HepG2 (cell line): ENCODE data around the gene ABHD11. TPM values are rescaled to one million over a fixed set of nuclear protein-coding genes. Genes with fewer than 3 reads are reported as not detected.

Experiments
- ATAC-seq: fragments of 200-7000 bp; cut with Tn5 transposase; 3 replicates; pipeline ENCODE4 v1.9.1; 2020; ENCODE audit warnings: mild to moderate bottlenecking, moderate library complexity
- BruUV-seq: library from RNA; stranded (reverse); fragments of 400-500 nt; replicated peaks from 2 replicates; lab custom pipeline; 2021; lab: Mats Ljungman, UMichigan
- CTCF ChIA-PET: fragments of 300-600 bp; formaldehyde crosslinking; extraction: SDS; loops from one replicate; lab custom pipeline; 2021; ENCODE audit warnings: low total read pairs, inconsistent platforms, low intra/inter-chr PET ratio; lab: Yijun Ruan, JAX
- POLR2A ChIA-PET: fragments of 350-600 bp; sonication (Branson Sonifier 250); formaldehyde crosslinking; loops from one replicate; lab custom pipeline; 2020; ENCODE audit warnings: antibody characterized with exemption, inconsistent platforms; lab: Yijun Ruan, JAX
- DNase-seq: peaks from one replicate; pipeline ENCODE4 v3.0.0-alpha.2; 2015; ENCODE audit warnings: low spot score
- FAIRE-seq: peaks from 3 replicates; lab custom pipeline; 2011; peaks lifted over from hg19 to GRCh38; lab: Jason Lieb, UNC
- H2AFZ ChIP-seq: one replicate; pipeline ENCODE4 v1.6.1; 2011; ENCODE audit warnings: low read length, inconsistent platforms
- H3K27ac ChIP-seq: fragments of 300-600 bp; 3 replicates; pipeline ENCODE4 v1.8.0; 2011; ENCODE audit warnings: mixed run types, mild to moderate bottlenecking, mixed read lengths, low read length, inconsistent platforms; ENCODE audit not compliant: insufficient read depth; ENCODE audit errors: extremely low read length
- H3K27me3 ChIP-seq, 2 experiments: fragments of 200-600 bp in 1 of 2; 2 replicates in 1 of 2; 3 replicates in 1 of 2; pipeline versions ENCODE4 v1.6.0 to v1.8.0; 2011; ENCODE audit warnings: low read length in 2 of 2, mild to moderate bottlenecking in 2 of 2, moderate library complexity in 2 of 2, inconsistent platforms in 1 of 2; ENCODE audit not compliant: insufficient read depth in 2 of 2, control insufficient read depth in 1 of 2
- H3K36me3 ChIP-seq, 2 experiments: fragments of 200-600 bp in 1 of 2; replicated peaks in 1 of 2; 2 replicates in 1 of 2; 3 replicates in 1 of 2; pipeline versions ENCODE4 v1.5.1 to v1.8.0; 2011; ENCODE audit warnings: low read length in 2 of 2, inconsistent platforms in 1 of 2; ENCODE audit not compliant: insufficient read depth in 2 of 2, control insufficient read depth in 1 of 2
- H3K4me1 ChIP-seq: 2 replicates; pipeline ENCODE4 v1.5.1; 2012; ENCODE audit warnings: low read length, inconsistent platforms; ENCODE audit not compliant: insufficient read depth
- H3K4me2 ChIP-seq: 2 replicates; pipeline ENCODE4 v1.6.0; 2011; ENCODE audit warnings: low read depth, low read length, inconsistent platforms
- H3K4me3 ChIP-seq, 3 experiments: fragments of 200-600 bp in 1 of 3; sonication (generic), shearing (Covaris generic) in 1 of 3; replicated peaks in 1 of 3; 2 replicates each; pipeline ENCODE4 v1.5.1; 2011 to 2016; ENCODE audit warnings: low read length in 3 of 3, inconsistent platforms in 2 of 3, low read depth in 2 of 3, mild to moderate bottlenecking in 2 of 3, control low read depth in 1 of 3, mixed read lengths in 1 of 3; ENCODE audit not compliant: insufficient read depth in 1 of 3
- H3K79me2 ChIP-seq: one replicate; pipeline ENCODE4 v1.6.1; 2011; ENCODE audit warnings: low read length, inconsistent platforms; ENCODE audit not compliant: insufficient read depth
- H3K9ac ChIP-seq: 2 replicates; pipeline ENCODE4 v1.6.0; 2011; ENCODE audit warnings: mild to moderate bottlenecking, low read depth, low read length, inconsistent platforms; ENCODE audit not compliant: insufficient read depth
- H3K9me3 ChIP-seq: 2 replicates; pipeline ENCODE4 v1.5.1; 2012; ENCODE audit warnings: mild to moderate bottlenecking, low read length
- H4K20me1 ChIP-seq: 2 replicates; pipeline ENCODE4 v1.6.0; 2011; ENCODE audit warnings: inconsistent platforms, mild to moderate bottlenecking, low read length, moderate library complexity; ENCODE audit not compliant: insufficient read depth
- AFF4 ChIP-seq: sonication (generic); formaldehyde crosslinking; IDR thresholded peaks from 2 replicates; pipeline ENCODE4 v1.4.0; 2020; ENCODE audit warnings: missing genetic modification reagents
- AKAP8 ChIP-seq: sonication (generic); formaldehyde crosslinking; IDR thresholded peaks from 2 replicates; pipeline ENCODE4 v1.5.1; 2020; ENCODE audit warnings: mild to moderate bottlenecking, missing genetic modification reagents
- BCL6 ChIP-seq: IDR thresholded peaks from 2 replicates; pipeline ENCODE4 v1.6.1; 2016; ENCODE audit warnings: missing genetic modification reagents, missing compliant biosample characterization
- GFI1 ChIP-seq: sonication (generic); formaldehyde crosslinking; IDR thresholded peaks from 2 replicates; pipeline ENCODE4 v1.5.0; 2020; ENCODE audit warnings: missing genetic modification reagents, mild to moderate bottlenecking, borderline replicate concordance
- IKZF4 ChIP-seq: sonication (generic); formaldehyde crosslinking; IDR thresholded peaks from 2 replicates; pipeline ENCODE4 v1.5.1; 2020; ENCODE audit warnings: borderline replicate concordance, mild to moderate bottlenecking, low read depth, missing genetic modification reagents; ENCODE audit errors: not compliant biosample characterization
- MAFF ChIP-seq: IDR thresholded peaks from 2 replicates; pipeline ENCODE4 v1.6.1; 2011; ENCODE audit warnings: low read depth, low read length, improper control_type of control experiment
- MAFG ChIP-seq: sonication (generic); formaldehyde crosslinking; IDR thresholded peaks from 2 replicates; pipeline ENCODE4 v1.5.1; 2020; ENCODE audit warnings: mild to moderate bottlenecking, missing genetic modification reagents
- MAFK ChIP-seq, 2 experiments: IDR thresholded peaks in 1 of 2; conservative IDR thresholded peaks in 1 of 2; 2 replicates each; pipeline ENCODE4 v1.6.1; 2011; ENCODE audit warnings: improper control_type of control experiment in 2 of 2, low read length in 2 of 2
- NBN ChIP-seq: fragments of 450-650 bp; conservative IDR thresholded peaks from 2 replicates; pipeline ENCODE4 v1.6.1; 2017
- NFE2 ChIP-seq: sonication (generic); formaldehyde crosslinking; IDR thresholded peaks from 2 replicates; pipeline ENCODE4 v1.4.0; 2020; ENCODE audit warnings: missing genetic modification reagents
- PREB ChIP-seq: sonication (generic); formaldehyde crosslinking; IDR thresholded peaks from 2 replicates; pipeline ENCODE4 v1.4.0; 2020; ENCODE audit warnings: missing genetic modification reagents
- ZFP1 ChIP-seq: IDR thresholded peaks from 2 replicates; pipeline ENCODE4 v1.6.1; 2016
- ZNF329 ChIP-seq: sonication (generic); formaldehyde crosslinking; IDR thresholded peaks from 2 replicates; pipeline ENCODE4 v1.9.0; 2021; ENCODE audit warnings: low read depth, mild to moderate bottlenecking, missing genetic modification reagents
- ZNF44 ChIP-seq: sonication (generic); formaldehyde crosslinking; IDR thresholded peaks from 2 replicates; pipeline ENCODE4 v1.5.1; 2020; ENCODE audit warnings: mild to moderate bottlenecking, missing genetic modification reagents
- ZNF577 ChIP-seq: sonication (generic); formaldehyde crosslinking; IDR thresholded peaks from 2 replicates; pipeline ENCODE4 v1.4.0; 2020; ENCODE audit warnings: mild to moderate bottlenecking, low read depth, missing genetic modification reagents, borderline replicate concordance
- ZNF629 ChIP-seq: sonication (generic); formaldehyde crosslinking; conservative IDR thresholded peaks from 2 replicates; pipeline ENCODE4 v1.5.0; 2020; ENCODE audit warnings: missing genetic modification reagents
- ZNF660 ChIP-seq: sonication (generic); formaldehyde crosslinking; IDR thresholded peaks from 2 replicates; pipeline ENCODE4 v1.5.1; 2020; ENCODE audit warnings: mild to moderate bottlenecking, low read depth, missing genetic modification reagents, borderline replicate concordance
- ZNF7 ChIP-seq: IDR thresholded peaks from 2 replicates; pipeline ENCODE4 v1.6.1; 2016; ENCODE audit warnings: missing biosample characterization, missing genetic modification reagents
- ZNF782 ChIP-seq: sonication (generic); formaldehyde crosslinking; IDR thresholded peaks from 2 replicates; pipeline ENCODE4 v1.4.0; 2020; ENCODE audit warnings: missing genetic modification reagents, mild to moderate bottlenecking, borderline replicate concordance
- WGBS: methylation state at CpG from one replicate; pipeline ENCODE4 v1.1.6; 2017; ENCODE audit warnings: low lambda C conversion rate; 5-methylcytosine and 5-hydroxymethylcytosine counted together
- in situ Hi-C: cut with HindIII; loops from 2 replicates; pipeline ENCODE4 v1.10.0; 2017; ENCODE audit warnings: low pct_unique_long_range_greater_than_20kb; ENCODE audit not compliant: extremely low pct_ligation_motif_present
- intact Hi-C: fragments of 100-400 bp; cut with micrococcal nuclease; formaldehyde crosslinking; loops from one replicate; pipeline ENCODE4 v1.10.0; 2022; ENCODE audit not compliant: unreplicated experiment
- polyA plus RNA-seq, 8 experiments: library from polyadenylated mRNA; depleted of rRNA in 3 of 8; stranded (reverse) in 7 of 8; unstranded in 1 of 8; fragments of >200 nt; fragmentation: Illumina TruSeq in 4 of 8; extraction: Trizol in 4 of 8; gene quantifications; 2 replicates each; pipeline versions ENCODE4 v1.2.1 to v1.2.3, GENCODE V29; 2011 to 2016; ENCODE audit warnings: low read depth in 4 of 8, missing spikeins in 1 of 8, mixed read lengths in 1 of 8; ENCODE audit not compliant: insufficient read depth in 1 of 8
- total RNA-seq, 5 experiments: library from RNA; depleted of rRNA; stranded (reverse); fragments of >200 nt; fragmentation: Illumina TruSeq; extraction: Trizol; gene quantifications; 2 replicates each; pipeline ENCODE4 v1.2.3, GENCODE V29; 2016; ENCODE audit warnings: low read depth in 1 of 5
- TF ChIP-seq, protein P1 (sequence below): IDR thresholded peaks from 2 replicates; pipeline ENCODE4 v1.6.1; 2016; ENCODE audit warnings: missing compliant biosample characterization, missing genetic modification reagents, borderline replicate concordance

The ABHD11 gene
- total and polyA plus RNA-seq, 2 of the 13 experiments (the other 11 are each of a cell fraction or from before 2014, with no cell fraction given) = 7.0 to 8.1 TPM

- in situ Hi-C loops = no loop called here
- intact Hi-C loops = no loop called here
- no TSS peak for BruUV-seq
- FAIRE-seq = no peak
- Histone ChIP-seq H3K36me3 (no peaks in the 10 kb centered on the region), H3K79me2 (no peaks in the 10 kb centered on the region), H3K4me2 (no peak overlapping the region), H3K27ac (no peak overlapping the region), H2AFZ (no peak overlapping the region), H3K4me3 (no peak overlapping the region), H3K4me1 (peaks cover 28% of the 10 kb centered on the region), H3K9ac (no peak overlapping the region), H4K20me1 (no peaks in the 10 kb centered on the region), H3K27me3 (peaks cover 0 to 2% of the 10 kb centered on the region in 2 experiments; a peak in 2 of 5 replicates), H3K9me3 (no peaks in the 10 kb centered on the region)
- ChIA-PET POLR2A (no interaction called here), CTCF (no interaction called here)
- ATAC-seq = no peak
- DNase-seq = no peak
- WGBS = 3% methylated on average over 1 of the region's 1 CpG
- TF ChIP-seq BCL6 (CRISPR knock-in tag) (no peak), ZNF7 (no peak), NFE2 (peak; percentile 35; the same call in 1 of the 2 replicates), AFF4 (CRISPR knock-in tag) (no peak), PREB (no peak), MAFF (peak; percentile 95), GFI1 (CRISPR knock-in tag) (no peak), ZNF329 (CRISPR knock-in tag) (no peak), ZNF577 (CRISPR knock-in tag) (no peak), ZNF660 (CRISPR knock-in tag) (no peak), ZNF782 (CRISPR knock-in tag) (no peak), ZNF44 (CRISPR knock-in tag) (no peak), IKZF4 (no peak), ZFP1 (no peak), ZNF629 (CRISPR knock-in tag) (no peak), MAFG (CRISPR knock-in tag) (peak; percentile 83), NBN (no peak), MAFK (conservative IDR thresholded peaks at IDR 0.05 in 1 of 2, IDR thresholded peaks at IDR 0.05 in 1 of 2; ENCODE audit: low read length in 2 of 2) (peak; percentile 96 to 97), AKAP8 (no peak)
- TF ChIP-seq, protein P1, sequence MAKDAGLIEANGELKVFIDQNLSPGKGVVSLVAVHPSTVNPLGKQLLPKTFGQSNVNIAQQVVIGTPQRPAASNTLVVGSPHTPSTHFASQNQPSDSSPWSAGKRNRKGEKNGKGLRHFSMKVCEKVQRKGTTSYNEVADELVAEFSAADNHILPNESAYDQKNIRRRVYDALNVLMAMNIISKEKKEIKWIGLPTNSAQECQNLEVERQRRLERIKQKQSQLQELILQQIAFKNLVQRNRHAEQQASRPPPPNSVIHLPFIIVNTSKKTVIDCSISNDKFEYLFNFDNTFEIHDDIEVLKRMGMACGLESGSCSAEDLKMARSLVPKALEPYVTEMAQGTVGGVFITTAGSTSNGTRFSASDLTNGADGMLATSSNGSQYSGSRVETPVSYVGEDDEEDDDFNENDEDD (CRISPR knock-in tag) = no peak
Measured at GRCh38 chr7:73774923-73775322, 36.3 kb upstream of the ABHD11 start.
